Measurements from ENCODE around the gene NBEA.

GRCh38 chr13:35530581-35530980 is 588.5 kb downstream of the NBEA start:
- TF ChIP-seq, protein P1, sequence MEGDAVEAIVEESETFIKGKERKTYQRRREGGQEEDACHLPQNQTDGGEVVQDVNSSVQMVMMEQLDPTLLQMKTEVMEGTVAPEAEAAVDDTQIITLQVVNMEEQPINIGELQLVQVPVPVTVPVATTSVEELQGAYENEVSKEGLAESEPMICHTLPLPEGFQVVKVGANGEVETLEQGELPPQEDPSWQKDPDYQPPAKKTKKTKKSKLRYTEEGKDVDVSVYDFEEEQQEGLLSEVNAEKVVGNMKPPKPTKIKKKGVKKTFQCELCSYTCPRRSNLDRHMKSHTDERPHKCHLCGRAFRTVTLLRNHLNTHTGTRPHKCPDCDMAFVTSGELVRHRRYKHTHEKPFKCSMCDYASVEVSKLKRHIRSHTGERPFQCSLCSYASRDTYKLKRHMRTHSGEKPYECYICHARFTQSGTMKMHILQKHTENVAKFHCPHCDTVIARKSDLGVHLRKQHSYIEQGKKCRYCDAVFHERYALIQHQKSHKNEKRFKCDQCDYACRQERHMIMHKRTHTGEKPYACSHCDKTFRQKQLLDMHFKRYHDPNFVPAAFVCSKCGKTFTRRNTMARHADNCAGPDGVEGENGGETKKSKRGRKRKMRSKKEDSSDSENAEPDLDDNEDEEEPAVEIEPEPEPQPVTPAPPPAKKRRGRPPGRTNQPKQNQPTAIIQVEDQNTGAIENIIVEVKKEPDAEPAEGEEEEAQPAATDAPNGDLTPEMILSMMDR (IDR thresholded peaks at IDR 0.05): no peak
- TF ChIP-seq POLR2A (IDR thresholded peaks at IDR 0.05): no peak
- no peak for TF ChIP-seq POLR2AphosphoS5 (IDR thresholded peaks at IDR 0.05; ENCODE audit: insufficient read depth in 1 of 2, low read depth in 1 of 2)

Measured in vagina (tissue), 2 donors.